DND-41 (cell line): Measurements from ENCODE around the gene SH2D4B.
A peak's percentile ranks its signal among the peaks of the same experiment; 100 is the strongest.
"Not testable (repeated sequence)": the region's sequence is repeated elsewhere in the genome, so short reads cannot be mapped to it uniquely, and the experiment has no call there.

ENCODE experiments used
- ATAC-seq: fragments of 200-7000 bp; cut with Tn5 transposase; 3 replicates; pipeline ENCODE4 v1.9.1; 2021; ENCODE audit warnings: low read depth; ENCODE audit not compliant: insufficient read depth
- DNase-seq: peaks from one replicate; pipeline ENCODE4 v3.0.0-alpha.2; 2020
- H2AFZ ChIP-seq: 2 replicates; pipeline ENCODE4 v1.6.0; 2012; ENCODE audit warnings: low read depth, low read length
- H3K27ac ChIP-seq: 2 replicates; pipeline ENCODE4 v1.5.1; 2012; ENCODE audit warnings: low read length, inconsistent platforms
- H3K27me3 ChIP-seq: fragments of 200-600 bp; sonication (generic); 2 replicates; pipeline ENCODE4 v1.6.0; 2012; ENCODE audit warnings: low read length, mild to moderate bottlenecking, inconsistent platforms; ENCODE audit not compliant: insufficient read depth, poor library complexity
- H3K36me3 ChIP-seq: 2 replicates; pipeline ENCODE4 v1.5.1; 2012; ENCODE audit warnings: low read length, inconsistent platforms; ENCODE audit not compliant: insufficient read depth
- H3K4me1 ChIP-seq: 2 replicates; pipeline ENCODE4 v1.5.1; 2012; ENCODE audit warnings: mild to moderate bottlenecking, low read length; ENCODE audit not compliant: insufficient read depth
- H3K4me2 ChIP-seq: 2 replicates; pipeline ENCODE4 v1.6.0; 2012; ENCODE audit warnings: mild to moderate bottlenecking, moderate library complexity, low read length, inconsistent platforms; ENCODE audit not compliant: insufficient read depth
- H3K4me3 ChIP-seq, 2 experiments: fragments of 200-600 bp in 1 of 2; shearing (Covaris generic) in 1 of 2; 2 replicates each; pipeline ENCODE4 v1.5.1; 2012 to 2016; ENCODE audit warnings: inconsistent platforms in 2 of 2, low read length in 2 of 2, mild to moderate bottlenecking in 2 of 2, low read depth in 1 of 2, moderate library complexity in 1 of 2
- H3K79me2 ChIP-seq: 2 replicates; pipeline ENCODE4 v1.6.0; 2012; ENCODE audit warnings: low read length, inconsistent platforms; ENCODE audit not compliant: insufficient read depth
- H3K9ac ChIP-seq: 2 replicates; pipeline ENCODE4 v1.6.0; 2012; ENCODE audit warnings: low read depth, mild to moderate bottlenecking, inconsistent platforms, low read length, moderate library complexity
- H3K9me3 ChIP-seq: 2 replicates; pipeline ENCODE4 v1.5.1; 2012; ENCODE audit warnings: low read length, moderate library complexity, mild to moderate bottlenecking, inconsistent platforms; ENCODE audit not compliant: insufficient read depth, severe bottlenecking
- H4K20me1 ChIP-seq: 2 replicates; pipeline ENCODE4 v1.6.0; 2012; ENCODE audit warnings: low read length; ENCODE audit not compliant: insufficient read depth
- EZH2 ChIP-seq: IDR thresholded peaks from 3 replicates; pipeline ENCODE4 v1.6.1; 2012; ENCODE audit warnings: borderline replicate concordance, low read depth, mild to moderate bottlenecking, moderate library complexity, low read length, inconsistent platforms; ENCODE audit not compliant: severe bottlenecking
- TF ChIP-seq, protein P1 (sequence below): IDR thresholded peaks from 2 replicates; pipeline ENCODE4 v1.5.1; 2012; ENCODE audit warnings: borderline replicate concordance, low read length, moderate library complexity, mild to moderate bottlenecking; ENCODE audit not compliant: poor library complexity, severe bottlenecking; ENCODE audit errors: extremely low read depth

The SH2D4B gene

DNA sequence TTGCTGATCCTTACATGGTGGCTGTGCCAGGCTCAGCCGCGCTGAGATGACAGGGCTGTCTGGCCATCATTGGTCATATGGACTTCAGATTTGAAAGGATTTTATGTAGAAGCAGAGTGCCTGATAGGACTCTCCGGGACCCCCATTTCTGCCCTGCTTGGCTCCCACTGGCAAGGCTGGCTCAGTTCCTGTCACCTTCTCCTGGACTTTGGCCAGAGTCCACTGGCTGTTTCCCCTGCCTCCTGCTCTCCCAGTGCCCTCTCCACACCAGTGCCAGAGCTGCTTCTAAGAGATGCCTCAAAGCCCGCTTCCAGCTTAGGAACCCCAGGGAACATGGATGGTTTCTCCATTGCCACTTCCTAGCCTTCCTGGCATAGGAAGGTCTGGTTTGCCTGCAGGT lies 5.1 kb upstream of the SH2D4B start:
- Histone ChIP-seq H3K4me3 (no peak overlapping the region), H2AFZ (no peak overlapping the region), H3K9me3 (no peaks in the 10 kb centered on the region), H3K4me2 (no peak overlapping the region), H3K9ac (no peak overlapping the region), H3K27me3 (no peaks in the 10 kb centered on the region), H4K20me1 (no peaks in the 10 kb centered on the region), H3K27ac (no peak overlapping the region), H3K4me1 (no peaks in the 10 kb centered on the region), H3K36me3 (no peaks in the 10 kb centered on the region), H3K79me2 (no peaks in the 10 kb centered on the region)
- no peak for DNase-seq
- no peak for ATAC-seq
- TF ChIP-seq EZH2 = no peak
- TF ChIP-seq, protein P1, sequence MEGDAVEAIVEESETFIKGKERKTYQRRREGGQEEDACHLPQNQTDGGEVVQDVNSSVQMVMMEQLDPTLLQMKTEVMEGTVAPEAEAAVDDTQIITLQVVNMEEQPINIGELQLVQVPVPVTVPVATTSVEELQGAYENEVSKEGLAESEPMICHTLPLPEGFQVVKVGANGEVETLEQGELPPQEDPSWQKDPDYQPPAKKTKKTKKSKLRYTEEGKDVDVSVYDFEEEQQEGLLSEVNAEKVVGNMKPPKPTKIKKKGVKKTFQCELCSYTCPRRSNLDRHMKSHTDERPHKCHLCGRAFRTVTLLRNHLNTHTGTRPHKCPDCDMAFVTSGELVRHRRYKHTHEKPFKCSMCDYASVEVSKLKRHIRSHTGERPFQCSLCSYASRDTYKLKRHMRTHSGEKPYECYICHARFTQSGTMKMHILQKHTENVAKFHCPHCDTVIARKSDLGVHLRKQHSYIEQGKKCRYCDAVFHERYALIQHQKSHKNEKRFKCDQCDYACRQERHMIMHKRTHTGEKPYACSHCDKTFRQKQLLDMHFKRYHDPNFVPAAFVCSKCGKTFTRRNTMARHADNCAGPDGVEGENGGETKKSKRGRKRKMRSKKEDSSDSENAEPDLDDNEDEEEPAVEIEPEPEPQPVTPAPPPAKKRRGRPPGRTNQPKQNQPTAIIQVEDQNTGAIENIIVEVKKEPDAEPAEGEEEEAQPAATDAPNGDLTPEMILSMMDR = no peak

DNA sequence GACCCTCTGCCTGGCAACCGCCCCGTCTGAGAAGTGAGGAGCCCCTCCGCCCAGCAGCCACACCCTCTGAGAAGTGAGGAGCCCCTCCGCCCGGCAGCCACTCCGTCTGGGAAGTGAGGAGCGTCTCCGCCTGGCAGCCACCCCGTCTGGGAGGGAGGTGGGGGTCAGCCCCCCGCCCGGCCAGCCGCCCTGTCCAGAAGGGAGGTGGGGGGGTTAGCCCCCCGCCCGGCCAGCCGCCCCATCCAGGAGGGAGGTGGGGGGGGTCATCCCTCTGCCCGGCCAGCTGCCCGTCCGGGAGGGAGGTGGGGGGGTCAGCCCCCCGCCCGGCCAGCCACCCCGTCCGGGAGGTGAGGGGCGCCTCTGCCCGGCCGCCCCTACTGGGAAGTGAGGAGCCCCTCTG lies 3.6 kb upstream of the SH2D4B start:
- H3K27ac ChIP-seq, H4K20me1 ChIP-seq, H3K36me3 ChIP-seq, H3K79me2 ChIP-seq, H3K27me3 ChIP-seq, H3K9me3 ChIP-seq, H2AFZ ChIP-seq, DNase-seq, H3K4me1 ChIP-seq, H3K4me2 ChIP-seq, ATAC-seq, H3K9ac ChIP-seq, H3K4me3 ChIP-seq: not testable (repeated sequence)

DNA sequence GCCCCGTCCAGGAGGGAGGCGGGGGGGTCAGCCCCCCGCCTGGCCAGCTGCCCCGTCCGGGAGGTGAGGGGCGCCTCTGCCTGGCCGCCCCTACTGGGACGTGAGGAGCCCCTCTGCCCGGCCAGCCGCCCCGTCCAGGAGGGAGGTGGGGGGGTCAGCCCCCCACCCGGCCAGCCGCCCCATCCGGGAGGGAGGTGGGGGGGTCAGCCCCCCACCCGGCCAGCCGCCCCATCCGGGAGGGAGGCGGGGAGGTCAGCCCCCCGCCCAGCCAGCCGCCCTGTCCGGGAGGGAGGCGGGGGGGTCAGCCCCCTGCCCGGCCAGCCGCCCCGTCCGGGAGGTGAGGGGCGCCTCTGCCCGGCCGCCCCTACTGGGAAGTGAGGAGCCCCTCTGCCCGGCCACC lies 3.1 kb upstream of the SH2D4B start:
- ATAC-seq, H2AFZ ChIP-seq, H3K4me1 ChIP-seq: not testable (repeated sequence)

DNA sequence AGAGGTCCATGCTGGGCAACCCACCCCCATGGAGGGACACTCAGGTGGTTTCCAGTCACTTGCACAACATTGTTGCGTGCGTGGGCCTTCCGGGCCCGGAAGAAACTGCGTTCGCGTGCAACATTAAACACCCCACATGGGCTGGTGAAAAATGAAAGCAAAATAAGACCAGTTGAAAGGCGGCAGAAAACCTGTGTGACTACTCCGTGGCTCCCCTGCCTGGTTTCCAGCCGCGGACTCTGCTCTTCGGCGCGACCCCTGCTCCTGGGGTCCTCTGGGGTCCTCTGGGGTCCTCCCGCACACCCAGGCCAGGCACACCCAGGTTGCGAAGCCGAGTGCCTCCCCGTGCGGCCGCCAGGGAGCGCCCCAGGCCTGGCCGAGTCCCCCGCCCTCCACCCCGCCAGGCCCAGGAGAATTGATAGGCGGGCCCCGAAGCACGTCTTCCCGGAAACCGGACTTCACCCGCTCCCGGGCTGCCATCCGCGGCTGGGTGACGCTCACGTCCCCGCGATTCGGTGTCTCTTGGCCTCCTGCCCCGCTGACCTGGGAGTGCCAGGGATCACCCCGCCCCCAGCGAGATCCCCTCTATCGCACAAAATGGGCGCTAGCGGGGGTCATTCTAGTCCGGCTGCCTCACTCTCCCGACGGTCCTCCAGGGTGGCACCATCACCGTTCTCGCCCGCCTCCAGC lies 1.9 kb upstream of the SH2D4B start:
- Histone ChIP-seq H3K27ac (no peak overlapping the region), H3K4me2 (0 out of 2 replicates have a peak overlapping the region, but pooled peaks have one; percentile 27), H3K27me3 (no peaks in the 10 kb centered on the region), H3K36me3 (no peaks in the 10 kb centered on the region), H2AFZ (no peak overlapping the region), H3K4me3 (no peak overlapping the region), H3K79me2 (no peaks in the 10 kb centered on the region), H4K20me1 (no peaks in the 10 kb centered on the region), H3K4me1 (no peaks in the 10 kb centered on the region), H3K9ac (no peak overlapping the region), H3K9me3 (no peaks in the 10 kb centered on the region)
- no peak for TF ChIP-seq EZH2
- TF ChIP-seq, protein P1 = no peak
- DNase-seq = no peak
- ATAC-seq = no peak; the same call in 2 of the 3 replicates

More for the DNA sequence above, 3.1 kb upstream of the SH2D4B start:
- not testable (repeated sequence) for H3K79me2 ChIP-seq, H4K20me1 ChIP-seq, H3K9me3 ChIP-seq, DNase-seq, H3K36me3 ChIP-seq, H3K4me3 ChIP-seq, H3K27me3 ChIP-seq, H3K4me2 ChIP-seq, H3K27ac ChIP-seq, H3K9ac ChIP-seq
